Measurements from ENCODE around the gene CD58.

The CD58 gene

DNA sequence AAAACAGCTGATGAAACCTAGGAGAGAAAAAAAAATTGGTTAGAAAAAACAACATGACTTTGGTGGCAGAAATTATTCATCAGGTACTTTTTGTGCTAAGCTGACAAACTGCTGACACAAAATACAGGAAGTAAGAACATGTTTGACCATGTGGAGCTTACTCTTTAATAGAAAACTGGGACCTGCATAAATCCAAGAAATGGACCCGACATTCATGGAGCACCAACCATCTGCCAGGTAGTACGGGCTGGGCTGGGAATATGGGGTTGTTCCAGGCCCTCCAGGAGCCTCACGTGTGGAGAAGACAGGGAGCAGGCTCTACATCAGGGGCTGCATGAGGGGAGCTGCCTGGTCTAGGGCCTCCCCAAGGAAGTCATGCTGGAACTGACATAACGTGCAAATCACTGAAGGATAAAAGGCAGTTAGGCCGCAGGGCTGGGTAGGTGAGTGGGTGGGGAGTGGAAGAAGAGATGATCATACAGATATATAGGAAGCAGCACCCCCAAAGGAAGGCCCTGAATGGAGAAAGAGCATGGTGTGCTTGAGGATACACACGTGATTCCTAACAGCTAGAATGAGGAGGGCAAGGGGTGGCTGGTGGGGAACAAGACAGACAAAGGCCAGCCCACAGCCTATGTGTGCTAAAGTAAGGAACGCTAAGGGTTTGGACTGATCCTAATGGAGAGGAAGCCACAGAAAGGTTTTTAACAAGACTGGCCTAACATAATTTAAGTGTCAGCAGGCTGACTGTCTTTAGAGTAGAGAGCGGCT lies 26.1 kb downstream of the CD58 start:
- TF ChIP-seq ZFP30 (CRISPR knock-in tag; IDR thresholded peaks at IDR 0.05) (no peak), ZC3H10 (CRISPR knock-in tag; IDR thresholded peaks at IDR 0.05) (no peak), RARB (CRISPR knock-in tag; IDR thresholded peaks at IDR 0.05) (no peak), TCF4 (CRISPR knock-in tag; IDR thresholded peaks at IDR 0.05; ENCODE audit: borderline replicate concordance) (no peak), ZNF70 (CRISPR knock-in tag; IDR thresholded peaks at IDR 0.05) (no peak), TOX (CRISPR knock-in tag; IDR thresholded peaks at IDR 0.05; ENCODE audit: borderline replicate concordance) (no peak), BACH2 (CRISPR knock-in tag; IDR thresholded peaks at IDR 0.05; ENCODE audit: borderline replicate concordance) (no peak), ZNF8 (CRISPR knock-in tag; IDR thresholded peaks at IDR 0.05) (no peak), GLIS3 (CRISPR knock-in tag; IDR thresholded peaks at IDR 0.05) (no peak), ESRRG (CRISPR knock-in tag; IDR thresholded peaks at IDR 0.05) (no peak)
- TF ChIP-seq, protein P1, sequence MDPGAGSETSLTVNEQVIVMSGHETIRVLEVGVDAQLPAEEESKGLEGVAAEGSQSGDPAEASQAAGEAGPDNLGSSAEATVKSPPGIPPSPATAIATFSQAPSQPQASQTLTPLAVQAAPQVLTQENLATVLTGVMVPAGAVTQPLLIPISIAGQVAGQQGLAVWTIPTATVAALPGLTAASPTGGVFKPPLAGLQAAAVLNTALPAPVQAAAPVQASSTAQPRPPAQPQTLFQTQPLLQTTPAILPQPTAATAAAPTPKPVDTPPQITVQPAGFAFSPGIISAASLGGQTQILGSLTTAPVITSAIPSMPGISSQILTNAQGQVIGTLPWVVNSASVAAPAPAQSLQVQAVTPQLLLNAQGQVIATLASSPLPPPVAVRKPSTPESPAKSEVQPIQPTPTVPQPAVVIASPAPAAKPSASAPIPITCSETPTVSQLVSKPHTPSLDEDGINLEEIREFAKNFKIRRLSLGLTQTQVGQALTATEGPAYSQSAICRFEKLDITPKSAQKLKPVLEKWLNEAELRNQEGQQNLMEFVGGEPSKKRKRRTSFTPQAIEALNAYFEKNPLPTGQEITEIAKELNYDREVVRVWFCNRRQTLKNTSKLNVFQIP (CRISPR knock-in tag; IDR thresholded peaks at IDR 0.05; ENCODE audit: borderline replicate concordance, low read depth), result no peak
- TF ChIP-seq, protein P2, sequence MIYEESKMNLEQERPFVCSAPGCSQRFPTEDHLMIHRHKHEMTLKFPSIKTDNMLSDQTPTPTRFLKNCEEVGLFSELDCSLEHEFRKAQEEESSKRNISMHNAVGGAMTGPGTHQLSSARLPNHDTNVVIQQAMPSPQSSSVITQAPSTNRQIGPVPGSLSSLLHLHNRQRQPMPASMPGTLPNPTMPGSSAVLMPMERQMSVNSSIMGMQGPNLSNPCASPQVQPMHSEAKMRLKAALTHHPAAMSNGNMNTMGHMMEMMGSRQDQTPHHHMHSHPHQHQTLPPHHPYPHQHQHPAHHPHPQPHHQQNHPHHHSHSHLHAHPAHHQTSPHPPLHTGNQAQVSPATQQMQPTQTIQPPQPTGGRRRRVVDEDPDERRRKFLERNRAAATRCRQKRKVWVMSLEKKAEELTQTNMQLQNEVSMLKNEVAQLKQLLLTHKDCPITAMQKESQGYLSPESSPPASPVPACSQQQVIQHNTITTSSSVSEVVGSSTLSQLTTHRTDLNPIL (CRISPR knock-in tag; IDR thresholded peaks at IDR 0.05; ENCODE audit: low read depth), result no peak
- TF ChIP-seq, protein P3, sequence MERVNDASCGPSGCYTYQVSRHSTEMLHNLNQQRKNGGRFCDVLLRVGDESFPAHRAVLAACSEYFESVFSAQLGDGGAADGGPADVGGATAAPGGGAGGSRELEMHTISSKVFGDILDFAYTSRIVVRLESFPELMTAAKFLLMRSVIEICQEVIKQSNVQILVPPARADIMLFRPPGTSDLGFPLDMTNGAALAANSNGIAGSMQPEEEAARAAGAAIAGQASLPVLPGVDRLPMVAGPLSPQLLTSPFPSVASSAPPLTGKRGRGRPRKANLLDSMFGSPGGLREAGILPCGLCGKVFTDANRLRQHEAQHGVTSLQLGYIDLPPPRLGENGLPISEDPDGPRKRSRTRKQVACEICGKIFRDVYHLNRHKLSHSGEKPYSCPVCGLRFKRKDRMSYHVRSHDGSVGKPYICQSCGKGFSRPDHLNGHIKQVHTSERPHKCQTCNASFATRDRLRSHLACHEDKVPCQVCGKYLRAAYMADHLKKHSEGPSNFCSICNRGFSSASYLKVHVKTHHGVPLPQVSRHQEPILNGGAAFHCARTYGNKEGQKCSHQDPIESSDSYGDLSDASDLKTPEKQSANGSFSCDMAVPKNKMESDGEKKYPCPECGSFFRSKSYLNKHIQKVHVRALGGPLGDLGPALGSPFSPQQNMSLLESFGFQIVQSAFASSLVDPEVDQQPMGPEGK (CRISPR knock-in tag; IDR thresholded peaks at IDR 0.05; ENCODE audit: borderline replicate concordance), result no peak
- TF ChIP-seq, protein P4, sequence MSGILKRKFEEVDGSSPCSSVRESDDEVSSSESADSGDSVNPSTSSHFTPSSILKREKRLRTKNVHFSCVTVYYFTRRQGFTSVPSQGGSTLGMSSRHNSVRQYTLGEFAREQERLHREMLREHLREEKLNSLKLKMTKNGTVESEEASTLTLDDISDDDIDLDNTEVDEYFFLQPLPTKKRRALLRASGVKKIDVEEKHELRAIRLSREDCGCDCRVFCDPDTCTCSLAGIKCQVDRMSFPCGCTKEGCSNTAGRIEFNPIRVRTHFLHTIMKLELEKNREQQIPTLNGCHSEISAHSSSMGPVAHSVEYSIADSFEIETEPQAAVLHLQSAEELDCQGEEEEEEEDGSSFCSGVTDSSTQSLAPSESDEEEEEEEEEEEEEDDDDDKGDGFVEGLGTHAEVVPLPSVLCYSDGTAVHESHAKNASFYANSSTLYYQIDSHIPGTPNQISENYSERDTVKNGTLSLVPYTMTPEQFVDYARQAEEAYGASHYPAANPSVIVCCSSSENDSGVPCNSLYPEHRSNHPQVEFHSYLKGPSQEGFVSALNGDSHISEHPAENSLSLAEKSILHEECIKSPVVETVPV (CRISPR knock-in tag; IDR thresholded peaks at IDR 0.05), result no peak
- no peak for ATAC-seq

DNA sequence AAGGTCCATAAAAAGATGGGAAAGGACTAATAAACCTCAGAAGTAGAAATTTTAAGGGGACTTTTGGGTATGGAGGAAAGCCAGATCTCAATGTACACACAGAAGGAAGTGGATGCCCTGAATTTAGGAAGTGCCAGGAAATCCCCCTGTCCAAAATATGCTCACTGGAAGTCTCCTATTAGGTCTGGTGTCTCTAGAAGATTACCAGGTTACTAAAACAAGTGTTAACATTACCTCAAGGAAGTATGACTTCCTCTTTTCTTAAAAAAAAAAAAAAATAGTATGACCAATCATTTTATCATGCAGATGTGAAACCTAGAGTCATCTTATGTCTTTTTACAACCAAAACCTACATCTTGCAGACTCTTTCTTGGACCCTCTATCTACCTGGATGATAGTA lies 30.7 kb downstream of the CD58 start:
- ATAC-seq, result no peak
- no peak for TF ChIP-seq GLIS3 (CRISPR knock-in tag; IDR thresholded peaks at IDR 0.05)
- TF ChIP-seq RARB (CRISPR knock-in tag; IDR thresholded peaks at IDR 0.05), result no peak
- TF ChIP-seq ZNF70 (CRISPR knock-in tag; IDR thresholded peaks at IDR 0.05), result no peak
- TF ChIP-seq ISL1 (CRISPR knock-in tag; IDR thresholded peaks at IDR 0.05), result no peak
- no peak for TF ChIP-seq OSR1 (CRISPR knock-in tag; IDR thresholded peaks at IDR 0.05)
- TF ChIP-seq ESRRG (CRISPR knock-in tag; IDR thresholded peaks at IDR 0.05), result no peak
- no peak for TF ChIP-seq CSDC2 (CRISPR knock-in tag; IDR thresholded peaks at IDR 0.05)
- TF ChIP-seq ZNF565 (CRISPR knock-in tag; conservative IDR thresholded peaks at IDR 0.05; ENCODE audit: low read depth), result no peak
- TF ChIP-seq, protein P5, sequence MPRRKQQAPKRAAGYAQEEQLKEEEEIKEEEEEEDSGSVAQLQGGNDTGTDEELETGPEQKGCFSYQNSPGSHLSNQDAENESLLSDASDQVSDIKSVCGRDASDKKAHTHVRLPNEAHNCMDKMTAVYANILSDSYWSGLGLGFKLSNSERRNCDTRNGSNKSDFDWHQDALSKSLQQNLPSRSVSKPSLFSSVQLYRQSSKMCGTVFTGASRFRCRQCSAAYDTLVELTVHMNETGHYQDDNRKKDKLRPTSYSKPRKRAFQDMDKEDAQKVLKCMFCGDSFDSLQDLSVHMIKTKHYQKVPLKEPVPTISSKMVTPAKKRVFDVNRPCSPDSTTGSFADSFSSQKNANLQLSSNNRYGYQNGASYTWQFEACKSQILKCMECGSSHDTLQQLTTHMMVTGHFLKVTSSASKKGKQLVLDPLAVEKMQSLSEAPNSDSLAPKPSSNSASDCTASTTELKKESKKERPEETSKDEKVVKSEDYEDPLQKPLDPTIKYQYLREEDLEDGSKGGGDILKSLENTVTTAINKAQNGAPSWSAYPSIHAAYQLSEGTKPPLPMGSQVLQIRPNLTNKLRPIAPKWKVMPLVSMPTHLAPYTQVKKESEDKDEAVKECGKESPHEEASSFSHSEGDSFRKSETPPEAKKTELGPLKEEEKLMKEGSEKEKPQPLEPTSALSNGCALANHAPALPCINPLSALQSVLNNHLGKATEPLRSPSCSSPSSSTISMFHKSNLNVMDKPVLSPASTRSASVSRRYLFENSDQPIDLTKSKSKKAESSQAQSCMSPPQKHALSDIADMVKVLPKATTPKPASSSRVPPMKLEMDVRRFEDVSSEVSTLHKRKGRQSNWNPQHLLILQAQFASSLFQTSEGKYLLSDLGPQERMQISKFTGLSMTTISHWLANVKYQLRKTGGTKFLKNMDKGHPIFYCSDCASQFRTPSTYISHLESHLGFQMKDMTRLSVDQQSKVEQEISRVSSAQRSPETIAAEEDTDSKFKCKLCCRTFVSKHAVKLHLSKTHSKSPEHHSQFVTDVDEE (CRISPR knock-in tag; IDR thresholded peaks at IDR 0.05), result no peak
- TF ChIP-seq ZNF8 (CRISPR knock-in tag; IDR thresholded peaks at IDR 0.05), result no peak
- no peak for TF ChIP-seq BACH2 (CRISPR knock-in tag; IDR thresholded peaks at IDR 0.05; ENCODE audit: borderline replicate concordance)
- no peak for TF ChIP-seq ARNTL (CRISPR knock-in tag; IDR thresholded peaks at IDR 0.05; ENCODE audit: borderline replicate concordance, low read depth)
- TF ChIP-seq ZFP3 (CRISPR knock-in tag; IDR thresholded peaks at IDR 0.05), result no peak
- no peak for TF ChIP-seq TCF4 (CRISPR knock-in tag; IDR thresholded peaks at IDR 0.05; ENCODE audit: borderline replicate concordance)
- TF ChIP-seq ZC3H10 (CRISPR knock-in tag; IDR thresholded peaks at IDR 0.05), result no peak
- TF ChIP-seq ZFP30 (CRISPR knock-in tag; IDR thresholded peaks at IDR 0.05), result no peak
- TF ChIP-seq, protein P4 (CRISPR knock-in tag; IDR thresholded peaks at IDR 0.05), result no peak
- TF ChIP-seq PPARA (CRISPR knock-in tag; IDR thresholded peaks at IDR 0.05; ENCODE audit: borderline replicate concordance), result no peak
- TF ChIP-seq, protein P3 (CRISPR knock-in tag; IDR thresholded peaks at IDR 0.05; ENCODE audit: borderline replicate concordance), result no peak
